Kidney (tissue), 14 donors: ENCODE data around the gene RAB4A. TPM values are rescaled to one million over a fixed set of nuclear protein-coding genes. Genes with fewer than 3 reads are reported as not detected.

Experiments
- DNase-seq, 5 donors: peaks; one replicate each; pipeline ENCODE4 v3.0.0-alpha.2; 2013 to 2020
- FAIRE-seq: peaks from 2 replicates; lab custom pipeline; 2012; peaks lifted over from hg19 to GRCh38; lab: Jason Lieb, UNC
- H3K27ac ChIP-seq, 2 donors: one replicate each; pipeline ENCODE4 v1.7.0; 2013; ENCODE audit warnings: low read depth in 2 of 2, low read length in 2 of 2, inconsistent platforms in 1 of 2
- H3K27me3 ChIP-seq: one replicate; pipeline ENCODE4 v1.7.1; 2013; ENCODE audit warnings: low read length, inconsistent platforms; ENCODE audit not compliant: control insufficient read depth, insufficient read depth
- H3K36me3 ChIP-seq, 3 donors: one replicate each; pipeline versions ENCODE4 v1.7.0 to v1.7.1; 2013; ENCODE audit warnings: low read length in 3 of 3, control low read depth in 1 of 3, inconsistent platforms in 1 of 3; ENCODE audit not compliant: insufficient read depth in 3 of 3, control insufficient read depth in 2 of 3
- H3K4me1 ChIP-seq, 3 donors: one replicate each; pipeline versions ENCODE4 v1.7.0 to v1.7.1; 2013; ENCODE audit warnings: low read length in 3 of 3, inconsistent platforms in 1 of 3, low read depth in 1 of 3; ENCODE audit not compliant: control insufficient read depth in 2 of 3, insufficient read depth in 2 of 3
- H3K4me3 ChIP-seq, 3 donors: one replicate each; pipeline versions ENCODE4 v1.7.0 to v1.8.1; 2013; ENCODE audit warnings: low read length in 3 of 3, control low read depth in 1 of 3, inconsistent platforms in 1 of 3
- H3K9ac ChIP-seq, 3 donors: one replicate each; pipeline versions ENCODE4 v1.7.0 to v1.7.1; 2013; ENCODE audit warnings: low read length in 3 of 3, control low read depth in 1 of 3, inconsistent platforms in 1 of 3
- H3K9me3 ChIP-seq, 3 donors: one replicate each; pipeline versions ENCODE4 v1.7.0 to v1.7.1; 2013; ENCODE audit warnings: low read length in 3 of 3, control low read depth in 1 of 3, inconsistent platforms in 1 of 3; ENCODE audit not compliant: control insufficient read depth in 2 of 3, insufficient read depth in 1 of 3
- intact Hi-C: fragments of 100-400 bp; cut with DNase I; formaldehyde crosslinking; loops from one replicate; pipeline ENCODE4 v1.11.1; 2022
- polyA plus RNA-seq: library from polyadenylated mRNA; stranded (reverse); fragments of 350-450 nt; fragmentation: Illumina TruSeq; extraction: RNeasy Lipid Tissue Mini Kit (QIAGEN cat#74804); gene quantifications from one replicate; pipeline ENCODE4 v1.2.3, GENCODE V29; 2014; ENCODE audit warnings: low read depth, low replicate concordance; ENCODE audit not compliant: insufficient read depth
- total RNA-seq: library from RNA; stranded (reverse); fragmentation: NEBNext Ultra II Directional; extraction: Animal tissue kit (Norgen Biotek cat#: 25700); gene quantifications from one replicate; pipeline ENCODE4 v1.2.1, GENCODE V29; 2021
- TF ChIP-seq, protein P1 (sequence below): IDR thresholded peaks from 3 replicates; pipeline ENCODE4 v1.5.1; 2012; ENCODE audit warnings: mild to moderate bottlenecking, moderate library complexity, borderline replicate concordance; ENCODE audit not compliant: insufficient read depth; ENCODE audit errors: extremely low read depth
- donor health status: control.
- donor health status: control.
- donor health status: control.
- donor health status: control.
- donor health status: control.
- donor health status: DM: yes; HTN: yes; CAD: no.
- donor health status: Normal renal cell carcinoma (clear cell type).

The RAB4A gene
- total and polyA plus RNA-seq, 2 donors from 2014 or later = 38.3 to 56.0 TPM

DNA sequence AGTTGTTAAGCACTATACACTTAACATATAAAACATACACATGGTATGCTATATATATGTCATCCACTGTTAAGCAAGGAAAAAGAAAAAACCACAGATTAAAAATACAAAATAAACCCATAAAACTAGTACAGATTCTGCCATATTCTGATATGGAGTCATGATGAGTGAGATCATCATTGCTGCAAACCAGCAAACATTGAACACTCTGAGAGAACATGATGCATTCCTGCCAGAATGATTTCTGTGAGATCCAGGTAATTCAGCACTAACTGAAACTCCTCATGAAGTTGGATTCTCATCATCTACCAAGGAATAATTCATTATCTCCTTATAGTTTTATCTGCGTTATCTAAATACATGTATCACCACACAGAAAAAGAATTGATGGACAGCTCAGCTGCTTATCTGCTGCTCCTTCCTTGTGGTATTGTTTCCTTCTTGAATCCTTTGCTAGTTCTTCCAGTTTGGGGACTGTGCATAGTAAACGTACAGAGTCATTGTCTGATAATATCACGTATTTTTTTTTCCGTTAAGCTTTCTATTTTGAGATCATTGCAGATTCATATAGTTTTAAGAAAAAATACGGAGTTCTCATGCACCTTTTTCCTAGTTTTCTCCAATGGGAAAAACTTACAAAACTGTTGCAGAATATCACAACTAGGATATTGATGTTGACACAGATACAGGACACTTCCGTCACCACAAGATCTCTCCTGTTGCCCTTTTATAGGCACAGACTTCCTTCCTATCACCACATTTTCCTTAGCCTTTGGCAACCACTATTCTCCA is 9.3 kb downstream of the RAB4A start:
- Histone ChIP-seq H3K27me3 (no peaks in the 10 kb centered on the region), H3K36me3 (no peaks in the 10 kb centered on the region), H3K9ac (no peak overlapping the region), H3K4me1 (no peaks in the 10 kb centered on the region), H3K27ac (no peak overlapping the region), H3K4me3 (no peak overlapping the region), H3K9me3 (no peaks in the 10 kb centered on the region)
- DNase-seq (no peak), FAIRE-seq (no peak)
- TF ChIP-seq, protein P1, sequence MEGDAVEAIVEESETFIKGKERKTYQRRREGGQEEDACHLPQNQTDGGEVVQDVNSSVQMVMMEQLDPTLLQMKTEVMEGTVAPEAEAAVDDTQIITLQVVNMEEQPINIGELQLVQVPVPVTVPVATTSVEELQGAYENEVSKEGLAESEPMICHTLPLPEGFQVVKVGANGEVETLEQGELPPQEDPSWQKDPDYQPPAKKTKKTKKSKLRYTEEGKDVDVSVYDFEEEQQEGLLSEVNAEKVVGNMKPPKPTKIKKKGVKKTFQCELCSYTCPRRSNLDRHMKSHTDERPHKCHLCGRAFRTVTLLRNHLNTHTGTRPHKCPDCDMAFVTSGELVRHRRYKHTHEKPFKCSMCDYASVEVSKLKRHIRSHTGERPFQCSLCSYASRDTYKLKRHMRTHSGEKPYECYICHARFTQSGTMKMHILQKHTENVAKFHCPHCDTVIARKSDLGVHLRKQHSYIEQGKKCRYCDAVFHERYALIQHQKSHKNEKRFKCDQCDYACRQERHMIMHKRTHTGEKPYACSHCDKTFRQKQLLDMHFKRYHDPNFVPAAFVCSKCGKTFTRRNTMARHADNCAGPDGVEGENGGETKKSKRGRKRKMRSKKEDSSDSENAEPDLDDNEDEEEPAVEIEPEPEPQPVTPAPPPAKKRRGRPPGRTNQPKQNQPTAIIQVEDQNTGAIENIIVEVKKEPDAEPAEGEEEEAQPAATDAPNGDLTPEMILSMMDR = no peak
- intact Hi-C loops = no loop called here

DNA sequence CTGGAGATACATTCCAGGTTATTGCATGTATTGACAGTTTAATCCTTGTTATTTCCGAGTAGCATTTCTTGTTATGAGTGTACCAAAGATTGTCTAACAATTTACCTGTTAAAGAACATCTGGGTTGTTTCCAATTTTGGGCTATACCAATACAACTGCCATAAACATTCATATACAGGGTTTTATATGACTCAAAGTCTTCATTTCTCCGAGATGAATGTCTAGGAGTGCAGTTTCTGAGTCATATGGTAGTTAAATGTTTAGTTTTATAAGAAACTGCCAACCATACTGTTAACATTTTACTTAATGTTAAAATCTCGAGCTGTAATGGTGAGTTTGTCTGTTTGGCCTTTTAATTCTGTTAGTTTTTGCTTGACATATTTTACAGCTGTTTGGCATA is 10.0 kb downstream of the RAB4A start:
- Histone ChIP-seq H3K9me3 (no peaks in the 10 kb centered on the region), H3K27me3 (no peaks in the 10 kb centered on the region), H3K36me3 (no peaks in the 10 kb centered on the region), H3K27ac (no peak overlapping the region), H3K4me3 (no peak overlapping the region), H3K4me1 (no peaks in the 10 kb centered on the region), H3K9ac (no peak overlapping the region)
- TF ChIP-seq, protein P1 = no peak
- intact Hi-C loops = no loop called here
- no peak for DNase-seq
- no peak for FAIRE-seq

DNA sequence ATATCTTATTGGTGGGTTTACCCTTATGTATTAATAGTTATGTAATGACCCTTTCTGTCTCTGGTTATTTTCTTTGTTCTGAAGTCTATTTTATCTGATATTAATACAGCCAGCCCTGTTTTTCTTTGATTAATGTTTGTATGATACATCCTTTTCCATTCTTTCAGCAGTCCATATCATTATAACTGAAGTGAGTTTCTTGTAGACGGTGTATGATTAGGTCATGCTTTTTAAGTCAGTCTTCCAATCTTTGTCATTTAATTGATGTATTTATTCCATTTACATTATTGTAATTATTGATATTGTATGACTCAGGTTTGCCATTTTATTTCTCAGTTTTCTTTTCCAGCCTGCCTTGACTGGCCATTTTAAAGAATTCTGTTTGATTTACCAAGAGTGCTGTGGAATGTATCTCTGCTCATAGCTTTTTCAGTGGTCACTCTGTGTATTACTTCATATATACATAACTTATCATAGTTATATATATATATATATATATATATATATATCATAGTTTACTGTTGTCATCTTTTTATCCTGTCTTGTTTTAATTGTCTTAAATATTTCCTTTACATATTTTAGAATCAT is 10.5 kb downstream of the RAB4A start:
- Histone ChIP-seq H3K27ac (no peak overlapping the region), H3K4me1 (peaks cover 0 to 2% (median 0%) of the 10 kb centered on the region in 3 donors), H3K4me3 (no peak overlapping the region), H3K27me3 (no peaks in the 10 kb centered on the region), H3K36me3 (no peaks in the 10 kb centered on the region), H3K9me3 (no peaks in the 10 kb centered on the region), H3K9ac (no peak overlapping the region)
- TF ChIP-seq, protein P1 = no peak
- DNase-seq = no peak
- no peak for FAIRE-seq
- intact Hi-C loops = no loop called here
